Stimulated activated CD8-positive, alpha-beta memory T cell treated with anti-CD3 and anti-CD28 coated beads, Interleukin-12 subunit alpha, Interleukin-12 subunit beta, amount 100 ng/mL, for 4 hours (primary cell): ENCODE results near the gene NMRK1.

Experiments
- DNase-seq: peaks from one replicate; pipeline ENCODE4 v3.0.0-alpha.2; 2020; ENCODE audit warnings: low read depth

NMRK1 gene

DNA sequence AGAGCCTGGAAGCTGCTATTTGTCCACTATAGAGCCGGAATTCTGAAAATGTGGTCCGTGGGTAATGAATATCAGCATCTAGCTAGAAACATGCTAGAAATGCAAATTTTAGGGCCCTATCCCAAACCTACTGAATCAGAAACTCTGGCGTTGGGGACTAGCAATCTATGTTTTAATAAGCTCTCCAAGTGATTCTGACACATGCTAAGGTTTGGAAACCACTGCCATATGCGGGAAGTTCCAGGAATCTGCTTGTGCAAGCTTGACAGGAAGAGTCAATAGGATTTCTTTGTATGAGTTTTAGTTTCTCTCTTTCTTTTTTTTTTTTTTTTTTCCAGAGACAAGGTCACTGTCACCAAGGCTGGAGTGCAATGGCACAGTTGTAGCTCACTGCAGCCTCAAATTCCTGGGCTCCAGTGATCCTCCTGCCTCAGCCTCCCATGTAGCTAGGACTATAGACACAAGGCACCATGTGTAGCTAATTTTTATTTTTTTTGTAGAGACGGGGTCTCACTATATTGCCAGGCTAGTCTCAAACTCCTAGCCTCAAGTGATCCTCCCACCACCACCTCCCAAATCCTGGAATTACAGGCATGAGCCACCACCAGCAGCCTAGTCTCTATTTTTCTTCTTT, 33.5 kb downstream of the NMRK1 start:
- DNase-seq, result no peak

DNA sequence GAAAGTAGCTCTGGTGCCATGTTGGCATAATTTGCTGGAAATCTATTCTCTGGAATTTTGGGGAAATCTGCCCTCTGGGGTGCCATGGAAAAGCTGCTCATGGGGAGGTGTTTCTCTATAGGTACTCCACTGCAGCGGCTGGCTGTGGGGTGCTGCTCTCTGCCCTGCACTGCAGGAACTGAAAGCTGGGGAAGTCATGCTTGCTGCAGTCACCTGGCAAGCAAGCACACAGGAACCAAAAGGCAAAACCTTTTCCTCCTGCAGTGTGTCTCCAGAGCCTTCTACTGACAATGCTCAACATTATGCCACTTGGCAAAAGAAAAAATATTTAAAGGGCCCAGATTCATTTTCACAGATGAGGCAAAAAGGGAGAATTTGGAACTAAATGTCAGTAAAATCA, 34.1 kb downstream of the NMRK1 start:
- DNase-seq, result no peak

DNA sequence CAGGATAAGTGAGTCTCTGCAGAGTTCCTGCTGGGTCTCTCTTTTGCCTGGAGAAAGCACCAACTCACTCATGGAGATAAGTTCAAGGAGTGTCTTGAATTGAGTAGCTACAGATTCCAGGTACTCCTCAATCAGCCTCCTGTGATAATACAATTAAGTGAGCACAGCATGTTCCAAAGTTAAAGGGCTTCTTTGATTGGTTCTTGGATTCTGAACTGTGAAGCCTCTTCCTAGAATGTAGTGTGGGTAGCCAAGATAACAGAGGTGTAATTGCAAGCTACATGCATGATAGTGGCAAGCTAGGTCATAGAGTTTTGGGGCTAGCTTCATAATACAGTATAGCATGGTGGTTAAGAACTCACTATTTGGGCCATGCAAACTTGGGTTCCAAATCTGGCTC, 36.7 kb downstream of the NMRK1 start:
- DNase-seq, result no peak

DNA sequence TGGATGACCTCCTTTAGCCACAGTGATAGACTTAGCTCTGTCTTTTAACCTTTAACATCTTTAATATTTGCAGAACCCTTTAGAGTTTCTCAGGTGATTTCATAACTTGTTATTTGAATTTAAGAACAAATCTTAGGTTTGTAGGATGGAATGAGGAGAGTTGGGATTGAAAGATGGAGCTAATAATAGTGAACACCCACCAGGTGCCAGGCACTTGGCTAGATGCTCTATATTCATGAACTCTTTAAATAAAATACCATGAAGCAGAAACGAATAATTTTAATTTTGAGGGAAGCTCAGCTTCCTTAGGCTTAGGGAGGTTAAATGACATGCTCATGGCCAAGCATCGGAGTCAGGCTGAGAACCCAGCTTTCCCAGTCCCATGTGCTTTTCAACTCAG, 40.4 kb downstream of the NMRK1 start:
- no peak for DNase-seq

DNA sequence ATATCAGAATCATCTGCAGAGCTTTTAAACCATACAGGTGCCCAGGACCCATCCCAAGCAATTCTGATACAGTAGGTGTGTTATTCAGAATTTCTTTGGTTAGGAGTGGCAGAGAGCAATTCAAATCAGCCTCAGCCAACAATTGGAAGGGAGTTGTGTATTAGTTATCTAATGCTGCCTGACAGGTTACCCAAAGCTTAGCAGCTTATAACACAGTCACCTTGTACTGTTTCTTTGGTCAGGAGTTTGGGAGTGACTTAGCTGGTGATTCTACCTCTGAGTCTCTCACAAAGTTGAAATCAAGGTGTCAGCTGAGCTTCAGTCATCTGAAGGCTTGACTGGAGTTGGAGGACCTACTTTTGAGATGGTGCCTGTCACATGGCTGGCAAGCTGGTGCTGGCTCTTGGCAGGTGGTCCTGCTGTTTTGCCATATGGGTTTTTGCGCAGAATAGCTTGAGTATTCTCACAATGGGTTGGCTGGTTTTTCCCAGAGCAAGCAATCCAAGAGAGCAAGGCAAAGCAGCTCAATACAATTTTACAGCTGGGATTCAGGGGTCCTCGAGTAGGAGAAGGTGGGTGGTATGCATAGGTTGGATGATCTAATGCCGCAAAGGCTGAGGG, 41.1 kb downstream of the NMRK1 start:
- DNase-seq, result no peak

DNA sequence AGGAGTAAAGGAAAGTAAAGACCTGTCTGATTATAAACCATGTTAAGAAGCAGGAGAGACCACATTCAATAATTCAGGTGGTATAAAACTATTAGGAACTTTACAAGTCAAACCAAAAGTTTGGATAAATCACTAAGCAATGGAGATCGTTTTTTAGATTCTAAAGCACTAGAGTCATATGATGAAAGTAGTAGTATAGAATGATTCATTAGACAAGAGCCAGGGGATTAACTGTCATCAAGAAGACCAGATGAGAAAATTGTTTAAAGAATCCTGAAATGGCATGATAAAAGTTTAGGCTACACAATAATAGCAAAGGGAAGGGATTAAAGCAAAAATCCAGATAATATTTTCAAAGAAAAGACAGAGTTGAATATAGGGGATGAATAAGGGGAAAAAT, 46.9 kb downstream of the NMRK1 start:
- DNase-seq, result no peak

DNA sequence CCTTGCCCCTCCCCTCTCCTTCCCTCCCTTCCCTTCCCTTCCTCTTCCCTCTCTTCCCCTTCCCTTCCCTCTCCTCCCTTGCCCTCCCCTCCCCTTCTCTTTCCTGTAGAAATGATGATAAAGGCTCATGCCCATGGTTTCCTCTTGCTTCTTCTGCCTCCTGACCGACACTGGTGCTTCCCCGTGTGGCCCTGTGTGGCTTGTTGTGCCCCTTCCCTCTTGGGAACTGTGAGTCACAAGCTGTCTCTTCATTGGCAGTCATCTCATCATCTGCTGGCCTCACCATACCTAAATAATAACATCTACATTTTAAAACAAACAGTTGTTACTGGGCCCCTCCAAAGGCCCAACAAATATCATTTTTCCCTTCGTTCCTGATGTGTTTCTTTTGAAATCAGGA, 48.2 kb downstream of the NMRK1 start:
- no peak for DNase-seq

DNA sequence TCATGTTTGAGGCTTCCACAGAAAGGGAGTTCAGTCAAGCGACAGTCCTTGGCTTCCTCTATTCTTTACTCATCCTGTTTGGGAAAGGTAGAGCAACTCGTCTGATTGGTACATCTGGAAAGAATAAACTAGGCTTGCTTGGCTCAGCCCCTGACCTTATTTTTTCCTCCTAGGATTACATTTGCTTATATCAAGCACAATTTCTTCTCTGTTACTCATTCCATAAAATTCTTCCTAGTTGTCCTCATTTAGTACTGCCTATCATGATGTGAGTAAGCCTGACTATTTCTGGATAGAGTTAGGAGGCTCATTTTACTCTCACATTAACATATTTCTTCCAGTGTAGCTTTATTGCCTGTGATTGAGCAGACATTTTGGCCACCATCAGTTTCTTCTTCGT, 48.9 kb downstream of the NMRK1 start:
- DNase-seq, result no peak

DNA sequence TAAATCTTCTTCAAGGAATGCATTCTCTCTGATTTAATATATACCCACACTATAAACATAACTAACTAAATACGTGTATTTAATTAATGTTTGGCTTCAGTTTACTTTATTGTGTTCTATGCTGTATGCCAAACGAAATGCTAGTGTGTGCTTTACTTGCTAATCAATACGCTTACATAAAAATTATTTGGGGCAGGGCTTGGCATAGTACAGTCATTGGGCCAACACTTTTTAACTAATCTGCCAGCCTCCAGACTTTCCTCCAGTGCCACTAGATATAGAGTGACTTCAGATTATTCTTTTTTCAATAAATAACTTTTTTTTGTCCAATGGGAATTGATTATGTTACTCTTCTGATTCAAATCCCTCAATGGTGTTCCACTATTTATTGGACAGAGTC, 51.2 kb downstream of the NMRK1 start:
- DNase-seq, result no peak

DNA sequence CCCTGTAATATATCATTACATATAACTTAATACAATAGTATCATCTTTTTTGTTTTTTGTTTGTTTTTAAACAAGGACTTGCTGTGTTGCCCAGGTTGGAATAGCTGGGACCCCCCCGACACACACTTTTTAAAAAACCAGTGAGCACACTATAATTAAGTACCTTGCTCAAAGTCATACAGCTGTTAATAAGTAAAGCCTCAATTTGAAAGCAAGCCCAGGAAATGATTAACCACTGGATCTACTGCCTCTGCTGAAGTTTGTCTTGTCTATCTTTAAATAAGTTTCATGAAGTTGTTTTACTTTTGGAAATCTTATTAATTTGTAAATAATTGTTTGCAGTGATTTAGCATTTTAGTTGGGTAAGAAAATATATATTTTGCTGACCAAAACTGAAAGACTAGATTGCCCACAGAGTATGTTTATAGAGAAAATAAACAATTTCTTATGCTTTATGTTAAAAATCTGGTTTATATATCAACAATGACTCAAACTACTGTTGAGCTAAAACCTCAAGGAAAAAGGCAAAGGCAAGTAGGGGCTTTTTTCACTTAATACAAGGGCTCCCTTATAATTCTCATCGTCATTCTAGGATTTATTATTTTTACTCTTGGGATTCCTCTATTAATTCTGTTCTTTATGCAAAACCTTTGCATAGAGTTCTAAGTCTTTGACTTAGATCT, 54.0 kb downstream of the NMRK1 start:
- no peak for DNase-seq

DNA sequence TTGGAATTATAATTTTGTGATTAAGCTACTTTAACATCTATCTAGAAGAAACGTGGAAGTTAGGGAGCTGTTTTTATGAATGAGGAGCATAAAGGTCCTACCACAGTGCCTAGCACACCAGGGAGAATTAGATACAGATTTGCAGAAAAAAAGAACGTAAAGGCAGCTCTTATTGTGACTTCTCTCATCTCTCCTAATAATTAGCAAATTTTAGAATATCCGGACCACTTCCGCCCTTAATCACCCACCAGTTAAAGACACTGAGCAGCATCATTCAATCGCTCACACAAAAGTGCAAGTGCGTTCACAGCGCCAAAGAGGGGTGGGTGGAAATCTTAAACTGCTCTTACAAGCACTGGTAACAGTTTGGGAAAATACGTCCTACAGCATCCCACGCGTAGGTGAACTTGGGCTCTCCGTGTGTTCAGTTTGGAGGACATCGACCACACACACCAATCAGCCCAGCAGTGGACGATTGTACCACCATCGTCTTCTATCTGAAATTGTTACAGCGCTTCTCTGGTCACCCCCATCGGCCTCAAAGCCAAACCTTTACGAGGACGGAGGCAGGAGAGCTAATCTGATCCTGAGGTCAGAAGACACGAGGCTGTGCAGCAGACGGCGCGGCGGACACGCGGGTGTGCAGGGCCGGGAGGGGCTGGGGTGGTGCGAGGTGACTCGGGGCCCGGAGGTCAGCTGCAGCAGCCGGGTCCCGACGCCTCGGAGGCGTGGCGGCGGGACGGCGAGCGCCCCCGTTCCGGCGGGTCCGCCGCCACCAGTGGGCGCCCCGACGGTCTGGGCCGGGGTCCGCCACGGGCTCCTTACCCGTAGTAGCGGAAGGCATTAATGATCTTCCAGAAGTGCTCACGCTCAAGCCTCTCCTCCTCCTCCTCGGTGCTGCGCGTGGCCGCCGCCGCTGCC, 60.5 kb downstream of the NMRK1 start:
- no peak for DNase-seq

DNA sequence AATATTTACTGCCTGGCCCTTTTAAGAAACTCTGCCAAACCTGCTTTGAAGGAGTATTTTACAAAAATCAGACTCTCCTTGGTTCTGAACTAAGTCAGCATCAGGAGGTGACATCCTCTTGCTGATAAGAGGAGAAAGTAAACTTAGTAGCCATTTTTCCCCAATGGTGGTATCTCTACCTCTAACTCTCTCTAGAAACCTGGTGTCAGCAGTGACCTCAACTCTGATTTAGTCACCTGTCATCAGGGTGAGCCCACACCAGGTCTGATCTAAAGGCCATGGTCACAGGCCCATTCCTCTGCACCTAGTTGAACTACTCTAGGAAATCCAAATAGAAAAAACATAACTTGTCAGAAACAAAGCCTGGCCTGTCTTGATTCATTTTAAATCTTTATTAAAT, 64.1 kb downstream of the NMRK1 start:
- no peak for DNase-seq

DNA sequence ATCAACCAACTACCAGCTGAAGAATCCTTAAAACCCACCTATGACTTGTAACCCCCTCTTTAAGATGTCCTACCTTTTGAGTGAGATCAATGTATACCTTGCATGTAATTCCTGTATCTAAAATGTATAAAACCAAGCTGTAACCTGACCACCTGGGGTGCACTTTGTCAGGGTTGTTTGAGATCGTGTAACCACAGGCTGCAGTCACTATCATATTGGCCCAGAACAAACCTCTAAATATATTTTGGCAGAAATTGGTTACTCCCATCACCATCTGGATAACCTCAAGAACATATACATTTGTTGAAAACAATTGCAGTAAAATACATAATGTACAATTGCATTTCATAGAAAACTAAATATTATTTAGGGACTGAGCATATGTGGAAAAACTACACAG, 68.3 kb downstream of the NMRK1 start:
- DNase-seq, result no peak

DNA sequence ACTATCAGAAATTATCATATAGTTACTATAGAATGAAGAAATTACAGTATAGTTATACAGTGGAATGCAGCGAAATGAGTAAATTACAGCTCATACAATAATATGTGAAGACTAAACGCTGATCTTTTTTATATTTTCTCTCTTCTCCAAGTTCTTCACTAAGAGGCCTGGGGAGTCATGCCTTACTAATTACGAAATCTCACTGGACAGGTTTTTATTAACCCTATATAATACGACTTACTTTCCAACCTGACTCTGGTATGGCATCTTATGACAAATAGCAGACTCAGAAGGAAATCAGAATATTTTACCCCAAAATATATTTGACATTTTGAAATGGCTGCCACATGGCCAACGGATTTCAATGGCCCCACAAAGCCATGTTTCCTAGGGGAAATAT, 68.9 kb downstream of the NMRK1 start:
- no peak for DNase-seq

DNA sequence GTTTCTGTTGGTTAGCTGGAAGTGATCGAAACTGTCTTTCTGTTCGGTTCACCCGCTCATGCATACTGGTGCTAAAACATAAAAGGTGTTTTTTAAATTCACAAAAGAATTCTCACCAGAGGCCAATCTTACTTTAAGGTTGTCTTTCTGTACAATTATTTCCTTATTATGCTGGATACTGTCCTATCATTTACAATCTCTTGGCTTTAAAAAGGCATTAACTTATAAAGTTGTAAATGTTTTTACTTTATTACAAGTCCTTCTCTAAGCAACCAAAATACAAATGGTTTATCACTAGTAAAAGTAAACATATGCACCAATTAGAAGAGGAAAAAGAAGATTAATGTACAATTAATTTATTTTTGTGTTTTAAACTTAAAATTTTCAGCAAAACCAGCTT, 70.6 kb downstream of the NMRK1 start:
- DNase-seq, result no peak

DNA sequence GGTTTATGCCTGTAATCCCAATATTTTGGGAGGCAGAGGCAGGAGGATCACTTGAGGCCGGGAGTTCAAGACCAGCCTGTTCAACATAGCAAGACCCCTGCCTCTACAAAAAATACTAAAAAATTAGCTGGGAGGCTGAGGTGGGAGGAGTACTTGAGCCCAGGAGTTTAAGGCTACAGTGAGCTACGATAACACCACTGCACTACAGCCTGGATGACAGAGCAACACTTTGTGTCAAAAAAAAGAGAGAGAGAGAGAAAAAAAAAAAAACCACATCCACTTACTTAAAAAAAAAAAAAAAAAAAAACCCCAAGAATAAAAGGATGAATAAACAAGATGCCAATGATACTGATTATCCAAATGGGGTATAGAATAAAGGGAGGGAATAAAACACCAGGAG, 74.2 kb downstream of the NMRK1 start:
- DNase-seq, result no peak
